ENCODE data around the gene PHACTR1.

The PHACTR1 gene

GRCh38 chr6:12851123-12851695 lies 134.6 kb downstream of the PHACTR1 start:
- no peak for DNase-seq

GRCh38 chr6:12861603-12862002 lies 145.0 kb downstream of the PHACTR1 start:
- DNase-seq, result no peak

- no peak for DNase-seq
Measured at GRCh38 chr6:12865117-12865516, 148.6 kb downstream of the PHACTR1 start.

GRCh38 chr6:12865671-12866181 lies 149.2 kb downstream of the PHACTR1 start:
- no peak for DNase-seq

GRCh38 chr6:12866422-12867029 lies 150.0 kb downstream of the PHACTR1 start:
- DNase-seq, result no peak

- no peak for DNase-seq
Measured at GRCh38 chr6:12869816-12870432, 153.4 kb downstream of the PHACTR1 start.

GRCh38 chr6:12873691-12874090 lies 157.1 kb downstream of the PHACTR1 start:
- DNase-seq, result no peak

- no peak for DNase-seq
Measured at GRCh38 chr6:12875051-12875450, 158.5 kb downstream of the PHACTR1 start.

GRCh38 chr6:12878741-12879140 lies 162.2 kb downstream of the PHACTR1 start:
- DNase-seq, result no peak

- no peak for DNase-seq
Measured at GRCh38 chr6:12882761-12883290, 166.3 kb downstream of the PHACTR1 start.

- no peak for DNase-seq
Measured at GRCh38 chr6:12884983-12885382, 168.4 kb downstream of the PHACTR1 start.

GRCh38 chr6:12886961-12887775 lies 170.6 kb downstream of the PHACTR1 start:
- DNase-seq, result no peak

- peak; percentile 21 for DNase-seq
Measured at GRCh38 chr6:12890171-12890790, 173.7 kb downstream of the PHACTR1 start.

- DNase-seq, result no peak
Measured at GRCh38 chr6:12891595-12891994, 175.0 kb downstream of the PHACTR1 start.

- DNase-seq, result no peak
Measured at GRCh38 chr6:12892151-12892550, 175.6 kb downstream of the PHACTR1 start.

- DNase-seq, result no peak
Measured at GRCh38 chr6:12893036-12893435, 176.5 kb downstream of the PHACTR1 start.

- no peak for DNase-seq
Measured at GRCh38 chr6:12895721-12896120, 179.2 kb downstream of the PHACTR1 start.

GRCh38 chr6:12896208-12896733 lies 179.7 kb downstream of the PHACTR1 start:
- no peak for DNase-seq

GRCh38 chr6:12898603-12899002 lies 182.0 kb downstream of the PHACTR1 start:
- no peak for DNase-seq

- no peak for DNase-seq
Measured at GRCh38 chr6:12899046-12899833, 182.7 kb downstream of the PHACTR1 start.

- DNase-seq, result no peak
Measured at GRCh38 chr6:12903246-12903645, 186.7 kb downstream of the PHACTR1 start.

GRCh38 chr6:12909833-12910232 lies 193.3 kb downstream of the PHACTR1 start:
- DNase-seq, result no peak

All from stimulated activated CD4-positive, alpha-beta T cell treated with anti-CD3 and anti-CD28 coated beads, Interleukin-4, amount 100 ng/mL, for 1 hour (primary cell).